Astrocyte of the cerebellum (primary cell): ENCODE data around the gene ALG12.

Experiments used
- DNase-seq: peaks from one replicate; pipeline ENCODE4 v3.0.0-alpha.2; 2011; ENCODE audit warnings: low read depth
- H3K4me3 ChIP-seq: 2 replicates; pipeline ENCODE4 v1.5.1; 2011; ENCODE audit warnings: mild to moderate bottlenecking, low read depth, low read length, moderate library complexity
- in situ Hi-C: cut with HindIII; loops from 2 replicates; pipeline ENCODE4 v1.10.0; 2017; ENCODE audit warnings: low sequenced_read_pairs
- TF ChIP-seq, protein P1 (sequence below): IDR thresholded peaks from 2 replicates; pipeline ENCODE4 v1.5.1; 2012; ENCODE audit warnings: low read length, low read depth, moderate library complexity, mild to moderate bottlenecking; ENCODE audit errors: missing control alignments

Gene ALG12

GRCh38 chr22:49961005-49961600 lies 42.9 kb upstream of the ALG12 start:
- TF ChIP-seq, protein P1, sequence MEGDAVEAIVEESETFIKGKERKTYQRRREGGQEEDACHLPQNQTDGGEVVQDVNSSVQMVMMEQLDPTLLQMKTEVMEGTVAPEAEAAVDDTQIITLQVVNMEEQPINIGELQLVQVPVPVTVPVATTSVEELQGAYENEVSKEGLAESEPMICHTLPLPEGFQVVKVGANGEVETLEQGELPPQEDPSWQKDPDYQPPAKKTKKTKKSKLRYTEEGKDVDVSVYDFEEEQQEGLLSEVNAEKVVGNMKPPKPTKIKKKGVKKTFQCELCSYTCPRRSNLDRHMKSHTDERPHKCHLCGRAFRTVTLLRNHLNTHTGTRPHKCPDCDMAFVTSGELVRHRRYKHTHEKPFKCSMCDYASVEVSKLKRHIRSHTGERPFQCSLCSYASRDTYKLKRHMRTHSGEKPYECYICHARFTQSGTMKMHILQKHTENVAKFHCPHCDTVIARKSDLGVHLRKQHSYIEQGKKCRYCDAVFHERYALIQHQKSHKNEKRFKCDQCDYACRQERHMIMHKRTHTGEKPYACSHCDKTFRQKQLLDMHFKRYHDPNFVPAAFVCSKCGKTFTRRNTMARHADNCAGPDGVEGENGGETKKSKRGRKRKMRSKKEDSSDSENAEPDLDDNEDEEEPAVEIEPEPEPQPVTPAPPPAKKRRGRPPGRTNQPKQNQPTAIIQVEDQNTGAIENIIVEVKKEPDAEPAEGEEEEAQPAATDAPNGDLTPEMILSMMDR = no peak
- no peak for DNase-seq
- in situ Hi-C loops = no loop called here
- peak overlapping the region; percentile 55 for H3K4me3 ChIP-seq

- TF ChIP-seq, protein P1 = no peak
- H3K4me3 ChIP-seq = peak within 1 kb of the TSS; percentile 55
- in situ Hi-C loops = no loop called here
- DNase-seq = peak; percentile 89
These were observed 42.1 kb upstream of the ALG12 start, which contains the start of gene PIM3 for GRCh38 chr22:49960159-49961004. TSS of gene PIM3 (plus strand) at chr22:49960772. CDS start at chr22:49960948, 176 bp downstream.

DNA sequence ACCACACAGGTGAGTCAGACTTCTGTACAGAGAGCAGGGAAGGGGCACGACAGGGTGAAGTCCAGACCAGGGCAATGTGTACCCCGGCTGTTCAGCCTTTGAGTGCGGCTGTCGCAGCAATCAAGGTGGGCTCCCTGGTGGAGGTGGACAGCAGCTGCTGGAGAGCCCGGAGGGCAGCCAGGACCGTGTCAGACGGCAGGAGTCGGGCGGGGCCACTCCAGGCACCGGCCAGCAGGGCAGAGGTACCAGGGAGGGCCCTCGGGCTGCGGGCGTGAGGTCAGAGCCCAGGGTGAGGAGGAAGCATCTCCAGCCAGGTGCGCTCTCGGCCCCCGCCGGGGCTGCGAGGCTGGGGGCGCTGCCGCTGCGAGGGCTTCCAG lies 41.5 kb upstream of the ALG12 start:
- in situ Hi-C loops = no loop called here
- TF ChIP-seq, protein P1 = no peak
- DNase-seq = no peak
- H3K4me3 ChIP-seq = peak overlapping the region; percentile 55

DNA sequence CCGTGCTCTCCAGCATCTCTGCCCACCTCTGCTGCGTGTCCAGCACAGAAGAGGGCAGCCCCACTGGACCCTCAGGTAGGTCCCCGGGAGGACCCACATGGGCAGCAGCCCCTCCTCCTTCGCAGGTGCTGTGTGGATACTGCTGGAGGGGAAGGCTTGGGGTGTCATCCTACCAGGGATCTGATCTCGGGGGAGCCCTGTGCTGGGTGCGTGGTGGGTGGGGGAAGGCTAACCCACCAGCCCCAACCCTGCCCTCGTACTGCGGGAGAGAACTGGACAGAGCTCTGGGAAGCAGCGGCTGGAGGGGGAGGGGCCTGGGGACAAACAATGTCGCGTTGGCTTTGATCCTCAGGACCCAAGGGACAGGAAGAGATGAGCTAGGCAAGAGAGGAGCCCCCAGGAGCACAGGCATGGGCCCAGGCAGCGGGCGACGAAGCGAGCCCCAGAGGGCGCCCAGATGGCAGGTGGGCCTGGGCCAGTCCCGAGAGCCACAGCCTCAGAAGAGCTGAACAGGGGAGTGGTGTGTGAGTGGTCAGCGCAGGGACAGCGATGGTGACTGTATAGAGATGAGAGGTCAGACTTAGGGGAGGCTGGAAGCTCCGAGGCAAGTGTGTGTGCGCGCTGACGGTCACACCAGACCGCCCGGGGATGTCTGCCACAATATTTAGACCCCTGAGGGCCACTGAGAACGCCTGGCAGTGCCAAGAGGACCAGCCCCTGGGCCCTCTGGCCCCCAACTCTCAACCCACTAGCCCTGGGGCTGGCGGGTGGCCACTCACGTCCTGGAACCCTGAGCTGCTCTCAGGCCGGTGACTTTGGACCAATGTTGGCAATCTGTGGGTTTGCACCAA lies 40.9 kb upstream of the ALG12 start:
- in situ Hi-C loops = no loop called here
- TF ChIP-seq, protein P1 = no peak
- peak overlapping the region; percentile 55 for H3K4me3 ChIP-seq
- no peak for DNase-seq

DNA sequence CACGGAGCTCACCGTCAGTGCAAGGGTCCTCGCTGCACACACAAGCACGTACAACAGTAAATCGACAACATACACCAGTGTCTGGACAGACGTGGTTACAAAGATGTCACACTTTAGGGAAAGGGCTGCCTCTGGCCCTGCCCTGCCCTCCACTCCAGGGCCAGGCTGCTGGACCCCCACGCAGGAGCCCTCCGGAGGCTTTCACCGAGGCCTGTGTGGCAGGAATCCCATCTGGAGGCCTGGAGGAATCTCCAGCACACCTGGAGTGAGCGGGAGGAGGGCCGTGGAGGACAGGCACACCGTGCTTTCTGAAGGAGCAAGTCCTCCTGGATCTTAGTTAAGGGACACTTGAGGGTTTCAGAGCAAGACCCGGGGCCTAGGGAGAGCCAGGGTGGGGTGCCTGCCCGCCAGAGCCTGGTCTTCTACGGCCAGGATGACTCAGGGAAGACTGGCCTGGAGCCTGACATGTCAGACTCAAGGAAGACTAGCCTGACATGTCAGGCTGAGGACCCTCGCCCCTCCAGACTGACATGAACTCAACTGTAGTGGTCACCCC lies 40.2 kb upstream of the ALG12 start:
- no peak overlapping the region for H3K4me3 ChIP-seq
- in situ Hi-C loops = no loop called here
- TF ChIP-seq, protein P1 = no peak

DNA sequence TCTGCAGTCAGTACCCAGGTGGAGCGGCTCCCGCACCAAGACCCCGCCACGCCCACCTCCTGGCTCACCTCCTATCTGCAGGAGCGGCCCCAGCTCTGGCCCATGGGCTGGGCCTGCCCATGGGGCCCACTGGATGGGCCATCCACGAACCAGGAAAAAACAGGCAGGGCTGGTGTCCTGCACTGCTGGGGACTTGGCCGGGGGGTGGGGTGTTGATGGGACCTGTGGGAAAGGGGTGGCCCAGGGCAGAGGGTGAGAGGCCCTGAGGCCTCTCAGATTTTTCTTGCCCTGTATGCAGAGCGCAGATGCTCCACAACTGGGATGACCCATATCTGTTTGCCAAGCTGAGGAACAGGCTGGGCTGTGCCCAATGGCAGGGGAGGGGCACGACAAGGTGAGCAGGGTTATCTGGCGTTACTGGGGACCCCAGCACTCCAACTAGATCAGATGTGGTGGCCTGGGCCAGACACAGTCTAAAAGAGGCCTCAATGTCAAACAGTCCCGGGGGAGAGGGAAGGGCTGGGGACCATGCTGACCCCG lies 39.7 kb upstream of the ALG12 start:
- no peak overlapping the region for H3K4me3 ChIP-seq
- DNase-seq = no peak
- TF ChIP-seq, protein P1 = no peak
- in situ Hi-C loops = no loop called here

More for the DNA sequence above, 40.2 kb upstream of the ALG12 start:
- no peak for DNase-seq
